ENCODE results near the gene STARD10. TPM values are rescaled to one million over a fixed set of nuclear protein-coding genes. Genes with fewer than 3 reads are reported as not detected.

The STARD10 gene
- total and polyA plus RNA-seq, 2 of the 8 experiments (the other 6 are each of a cell fraction or from before 2014, with no cell fraction given), result 23.7 to 35.7 TPM

DNA sequence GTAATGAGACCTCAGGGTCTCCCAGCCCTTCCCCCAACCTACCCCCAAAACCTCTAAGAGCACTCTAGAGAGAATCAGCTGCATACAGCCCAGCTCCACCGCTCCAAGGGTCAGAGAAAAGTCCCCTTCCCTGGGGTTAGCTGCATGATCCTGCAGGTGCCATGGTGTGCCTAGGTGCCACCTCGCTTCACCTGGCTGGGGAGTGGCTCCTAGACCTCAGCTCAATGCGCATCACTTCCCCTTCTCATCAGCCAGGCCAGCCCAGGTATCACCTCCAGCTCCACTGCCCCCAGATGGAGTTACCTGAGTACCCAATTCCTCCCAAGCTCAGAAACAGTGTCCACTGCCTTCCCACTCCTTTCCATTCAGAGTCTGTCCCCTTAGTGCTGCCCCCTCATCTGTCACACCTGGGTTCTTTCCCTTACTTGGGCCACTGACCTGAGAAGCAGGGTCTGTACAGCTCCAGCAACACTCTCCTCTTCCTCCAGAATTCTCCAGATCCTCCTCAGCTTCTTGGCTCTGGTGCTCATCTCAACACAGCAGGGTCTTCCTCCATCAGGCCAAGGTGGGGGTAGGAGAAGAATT, 1.3 kb downstream of the STARD10 start:
- no peak overlapping the region for H2BK5ac ChIP-seq (ENCODE audit: low read depth, low read length)
- 0 out of 2 replicates have a peak overlapping the region, but pooled peaks have one; percentile 31 for H2BK15ac ChIP-seq (ENCODE audit: low read length)
- H3K18ac ChIP-seq (ENCODE audit: extremely low read depth, low read length), result no peak overlapping the region
- no peak overlapping the region for H4K91ac ChIP-seq (replicated peaks; ENCODE audit: insufficient read length, low read length)
- H3K4me2 ChIP-seq (ENCODE audit: insufficient read depth in 1 of 2, low read depth in 2 of 2, low read length in 2 of 2), result no peak overlapping the region; a peak in 1 of 4 replicates
- no peak overlapping the region for H2BK12ac ChIP-seq (ENCODE audit: low read depth, low read length)
- no peak overlapping the region for H2BK20ac ChIP-seq (ENCODE audit: low read length)
- H3K27me3 ChIP-seq (replicated peaks in 1 of 4; ENCODE audit: control insufficient read depth in 3 of 4, extremely low read depth in 1 of 4, insufficient read depth in 3 of 4, low read length in 3 of 4), result no peaks in the 10 kb centered on the region
- no peaks in the 10 kb centered on the region for H3K9me3 ChIP-seq (ENCODE audit: insufficient read depth in 2 of 2, low read depth in 1 of 2, low read length in 1 of 2)
- WGBS, 2 experiments (ENCODE audit: extremely low coverage in 1 of 2, insufficient coverage in 1 of 2, insufficient read length in 1 of 2, insufficient replicate concordance in 2 of 2, low coverage in 1 of 2, low lambda C conversion rate in 2 of 2, missing lambda C conversion rate in 1 of 2), result 100% methylated on average over 3 of the region's 3 CpGs; no CpG with 5 or more reads in 1 of the 2 experiments
- DNase-seq (ENCODE audit: low read depth in 1 of 2, low spot score in 2 of 2) (no peak), FAIRE-seq (no peak)
- peaks cover 0 to 5% (median 3%) of the 10 kb centered on the region in 4 experiments; a peak in 3 of 7 replicates for H3K4me1 ChIP-seq (replicated peaks in 1 of 4; ENCODE audit: control insufficient read depth in 3 of 4, insufficient read depth in 4 of 4, low read length in 3 of 4)
- TF ChIP-seq SIX5 (IDR thresholded peaks at IDR 0.05; ENCODE audit: low read depth, low read length) (no peak), SRF (IDR thresholded peaks at IDR 0.05; ENCODE audit: low read depth, low read length) (no peak), TEAD4 (IDR thresholded peaks at IDR 0.05; ENCODE audit: low read depth, low read length) (no peak)
- no peak overlapping the region for H3K23ac ChIP-seq (ENCODE audit: insufficient read length)
- no peak overlapping the region for H3K4ac ChIP-seq (replicated peaks; ENCODE audit: insufficient read length, low read depth, low read length)
- no peaks in the 10 kb centered on the region for H3K79me2 ChIP-seq (ENCODE audit: control insufficient read depth in 1 of 2, insufficient read depth in 2 of 2, low read length in 2 of 2)
- no peak overlapping the region for H2BK120ac ChIP-seq (replicated peaks; ENCODE audit: low read depth, low read length)
- no peak overlapping the region for H3K27ac ChIP-seq (ENCODE audit: low read depth, low read length)
- no peak overlapping the region for H4K8ac ChIP-seq (ENCODE audit: extremely low read depth, insufficient read depth, low read length)
- no peaks in the 10 kb centered on the region for H3K79me1 ChIP-seq (ENCODE audit: low read depth, low read length)
- no peak overlapping the region for H2AK5ac ChIP-seq (ENCODE audit: low read depth, low read length)
- no peak overlapping the region for H3K56ac ChIP-seq (replicated peaks; ENCODE audit: insufficient read length, low read depth, low read length)
- no peak overlapping the region for H2AFZ ChIP-seq (ENCODE audit: low read length)
- H3K9ac ChIP-seq (replicated peaks in 1 of 4; ENCODE audit: extremely low read depth in 1 of 4, low read depth in 3 of 4, low read length in 3 of 4), result no peak overlapping the region
- no peaks in the 10 kb centered on the region for H3K36me3 ChIP-seq (ENCODE audit: control insufficient read depth in 2 of 4, insufficient read depth in 4 of 4, low read length in 3 of 4)
- H4K20me1 ChIP-seq (replicated peaks in 1 of 2; ENCODE audit: control insufficient read depth in 1 of 2, insufficient read depth in 2 of 2, low read length in 2 of 2), result no peaks in the 10 kb centered on the region
- H3K23me2 ChIP-seq (ENCODE audit: low read depth, low read length), result no peaks in the 10 kb centered on the region
- no peak overlapping the region for H4K5ac ChIP-seq (ENCODE audit: insufficient read length, low read depth, low read length)
- ChIA-PET POLR2A (ENCODE audit: partially characterized antibody) (interaction anchor here (0.6 to 2.1 kb wide), 6 partner anchors 10 to 67 kb away, joined by 3 to 8 read pairs (median 4); no protein-coding TSS in a partner anchor), CTCF (ENCODE audit: partially characterized antibody) (interaction anchor here (0.5 to 4.8 kb wide), 30 partner anchors 8 to 389 kb away, joined by 3 to 105 read pairs (median 5); partner anchors contain the start of gene ARAP1)
- H3K4me3 ChIP-seq (ENCODE audit: extremely low read depth in 1 of 4, insufficient read depth in 2 of 4, low read depth in 3 of 4, low read length in 4 of 4), result no peak overlapping the region
- H3K14ac ChIP-seq (ENCODE audit: insufficient read length), result no peak overlapping the region

All from H1 (cell line).